Measurements from ENCODE around the gene DNAJC28. TPM values are rescaled to one million over a fixed set of nuclear protein-coding genes. Genes with fewer than 3 reads are reported as not detected.

DNAJC28 gene
- total RNA-seq, 4 donors from 2014 or later, result 0.57 to 1.9 (median 1.6) TPM

DNA sequence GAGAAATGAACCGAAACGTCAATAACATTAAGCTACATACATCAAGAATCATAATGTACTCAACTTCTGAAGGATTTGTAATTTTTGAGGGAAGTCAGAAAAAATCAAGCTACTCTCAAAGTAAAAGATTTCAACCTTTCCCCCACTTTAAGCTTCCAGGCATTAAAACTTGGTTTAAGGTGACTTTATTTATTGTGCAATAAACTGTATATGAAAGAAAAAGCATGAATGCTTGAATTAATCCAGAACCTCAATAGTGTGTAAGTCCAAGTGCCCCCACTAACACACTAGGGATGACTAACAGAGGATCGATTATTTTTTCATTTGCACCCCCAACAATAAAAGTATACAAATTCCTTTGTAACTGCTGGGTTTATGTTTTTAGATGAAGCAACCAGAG, 39.5 kb upstream of the DNAJC28 start:
- TF ChIP-seq CTCF (IDR thresholded peaks at IDR 0.05), result no peak
- TF ChIP-seq POLR2A (IDR thresholded peaks at IDR 0.05), result no peak
- H3K4me1 ChIP-seq, result no peaks in the 10 kb centered on the region
- no peaks in the 10 kb centered on the region for H3K27me3 ChIP-seq
- no peak overlapping the region for H3K4me3 ChIP-seq
- H3K36me3 ChIP-seq, result peaks cover 23 to 100% (median 26%) of the 10 kb centered on the region in 3 donors
- H3K27ac ChIP-seq, result no peak overlapping the region
- 81 to 89% methylated on average over 3 of the region's 3 CpGs for WGBS, 2 donors
- no peak for DNase-seq
- intact Hi-C loops (cut with DNase I), result no loop called here
- no peaks in the 10 kb centered on the region for H3K9me3 ChIP-seq

DNA sequence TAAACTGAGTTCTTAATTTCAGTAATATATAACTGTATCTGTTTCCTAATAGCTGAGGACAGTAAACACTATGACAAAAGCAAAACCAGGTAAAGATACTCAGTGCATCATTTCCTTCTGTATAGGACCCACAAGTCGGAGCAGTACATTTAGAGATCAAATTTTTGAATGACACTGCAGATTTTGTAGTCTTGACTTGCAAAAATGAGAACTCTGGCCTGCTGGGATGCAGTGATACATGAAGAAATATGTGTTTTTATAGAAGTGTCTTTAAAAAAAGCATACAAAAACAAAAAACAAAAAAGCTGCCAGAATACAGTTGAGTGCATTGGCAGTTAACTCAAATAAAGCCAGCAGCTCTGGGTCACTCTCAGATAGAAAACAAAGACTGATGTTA, 31.4 kb upstream of the DNAJC28 start:
- Histone ChIP-seq H3K27me3 (no peaks in the 10 kb centered on the region), H3K4me3 (no peak overlapping the region), H3K9me3 (no peaks in the 10 kb centered on the region), H3K4me1 (no peaks in the 10 kb centered on the region), H3K27ac (no peak overlapping the region), H3K36me3 (peaks cover 5 to 90% (median 15%) of the 10 kb centered on the region in 3 donors)
- TF ChIP-seq POLR2A (IDR thresholded peaks at IDR 0.05) (no peak), CTCF (IDR thresholded peaks at IDR 0.05) (no peak)
- 47 to 83% methylated on average over 1 of the region's 1 CpG for WGBS, 2 donors
- intact Hi-C loops (cut with DNase I), result no loop called here
- no peak for DNase-seq

DNA sequence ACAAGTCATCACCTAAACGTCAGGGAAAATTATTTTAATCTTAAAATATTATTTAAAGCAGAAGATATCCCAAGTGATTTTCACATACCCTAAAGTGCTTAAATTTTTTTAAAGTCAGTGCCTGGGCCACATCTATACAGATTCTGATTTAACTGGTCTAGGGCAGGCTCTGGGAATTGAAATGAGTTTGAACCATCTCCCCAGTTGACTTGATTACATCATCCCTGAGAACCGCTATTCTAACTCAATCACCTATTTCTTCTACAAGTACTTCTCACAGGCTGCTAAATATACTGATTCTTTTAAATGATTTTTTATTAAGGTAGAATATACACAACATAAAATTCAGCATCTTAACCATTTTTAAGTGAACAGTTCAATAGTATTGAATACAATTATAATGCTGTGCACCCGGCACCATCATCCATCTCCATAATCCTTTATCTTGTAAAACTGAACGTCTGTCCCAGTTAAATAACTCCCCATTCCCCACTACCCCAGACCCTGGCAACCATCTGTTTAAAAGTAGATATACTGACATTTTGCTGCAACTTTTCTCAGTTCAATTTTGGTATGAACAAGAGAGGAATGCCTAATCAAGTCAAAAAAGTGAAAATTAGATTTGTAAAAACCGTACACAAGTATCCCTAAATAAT, 30.9 kb upstream of the DNAJC28 start:
- Histone ChIP-seq H3K4me1 (no peaks in the 10 kb centered on the region), H3K36me3 (peaks cover 0 to 90% (median 11%) of the 10 kb centered on the region in 3 donors), H3K9me3 (no peaks in the 10 kb centered on the region), H3K4me3 (no peak overlapping the region), H3K27ac (no peak overlapping the region), H3K27me3 (no peaks in the 10 kb centered on the region)
- TF ChIP-seq POLR2A (IDR thresholded peaks at IDR 0.05) (no peak), CTCF (IDR thresholded peaks at IDR 0.05) (no peak)
- 80 to 86% methylated on average over 5 of the region's 5 CpGs for WGBS, 2 donors
- no peak for DNase-seq
- intact Hi-C loops (cut with DNase I), result no loop called here

GRCh38 chr21:33518899-33519298, 27.4 kb upstream of the DNAJC28 start:
- H3K27ac ChIP-seq, result no peak overlapping the region
- no peak for DNase-seq
- H3K4me1 ChIP-seq, result no peaks in the 10 kb centered on the region
- H3K9me3 ChIP-seq, result no peaks in the 10 kb centered on the region
- intact Hi-C loops (cut with DNase I), result no loop called here
- TF ChIP-seq CTCF (IDR thresholded peaks at IDR 0.05), result no peak
- H3K36me3 ChIP-seq, result peaks cover 6 to 90% (median 10%) of the 10 kb centered on the region in 3 donors
- H3K27me3 ChIP-seq, result no peaks in the 10 kb centered on the region
- WGBS, 2 donors, result 96 to 98% methylated on average over 4 of the region's 4 CpGs
- H3K4me3 ChIP-seq, result no peak overlapping the region

DNA sequence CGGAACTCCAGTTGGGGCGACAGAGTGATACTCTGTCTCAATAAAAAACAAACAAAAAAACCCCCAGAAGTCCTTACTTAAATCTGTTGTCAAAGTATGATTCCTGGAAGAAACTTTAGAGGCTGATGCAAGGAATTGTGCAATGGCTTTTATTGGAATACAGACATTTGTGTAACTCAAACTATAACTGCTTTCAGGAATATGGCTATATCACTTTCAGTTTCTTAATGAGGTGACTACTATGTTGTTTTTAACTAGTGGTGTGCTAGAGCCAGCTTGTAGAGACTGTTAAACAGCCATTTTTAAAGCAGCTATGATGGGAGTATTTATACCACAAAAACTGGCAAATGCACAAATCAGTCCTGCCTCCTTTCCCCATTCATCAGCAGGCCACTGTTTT, 22.7 kb upstream of the DNAJC28 start:
- WGBS, 2 donors, result 79 to 85% methylated on average over 2 of the region's 2 CpGs
- H3K27me3 ChIP-seq, result no peaks in the 10 kb centered on the region
- intact Hi-C loops (cut with DNase I), result no loop called here
- H3K4me1 ChIP-seq, result no peaks in the 10 kb centered on the region
- no peak overlapping the region for H3K27ac ChIP-seq
- H3K9me3 ChIP-seq, result no peaks in the 10 kb centered on the region
- peaks cover 10 to 100% (median 23%) of the 10 kb centered on the region in 3 donors for H3K36me3 ChIP-seq
- TF ChIP-seq CTCF (IDR thresholded peaks at IDR 0.05) (no peak), POLR2A (IDR thresholded peaks at IDR 0.05) (no peak)
- H3K4me3 ChIP-seq, result no peak overlapping the region
- DNase-seq, result no peak

All from esophagus squamous epithelium (tissue), 5 donors.